Dermis microvascular lymphatic vessel endothelial cell (primary cell): ENCODE measurements around the gene PDE4D. TPM values are rescaled to one million over a fixed set of nuclear protein-coding genes. Genes with fewer than 3 reads are reported as not detected.

Source experiments
- DNase-seq, 2 donors: peaks; one replicate each; pipeline versions ENCODE4 v3.0.0 to v3.0.0-alpha.2; 2010; ENCODE audit warnings: low read depth in 2 of 2
- total RNA-seq: library from RNA; depleted of rRNA; stranded (reverse); fragments of >200 nt; gene quantifications from 2 replicates; pipeline ENCODE4 v1.2.1, GENCODE V29; 2014

Gene PDE4D
- total RNA-seq, 1 donor from 2014 or later = 22.1 TPM

GRCh38 chr5:59126016-59126707, 767.4 kb downstream of the PDE4D start:
- no peak for DNase-seq

GRCh38 chr5:59125011-59125961, 768.2 kb downstream of the PDE4D start:
- peak in 1 of 2 donors; percentile 30 for DNase-seq

GRCh38 chr5:59123595-59124561, 769.6 kb downstream of the PDE4D start:
- DNase-seq = no peak

- no peak for DNase-seq
These were observed 774.0 kb downstream of the PDE4D start for GRCh38 chr5:59119480-59119879.

GRCh38 chr5:59117320-59117719, 776.2 kb downstream of the PDE4D start:
- DNase-seq = no peak

- DNase-seq = no peak
These were observed 777.2 kb downstream of the PDE4D start for GRCh38 chr5:59116231-59116865.

- DNase-seq = no peak
These were observed 778.2 kb downstream of the PDE4D start for GRCh38 chr5:59115345-59115744.

- no peak for DNase-seq
These were observed 784.1 kb downstream of the PDE4D start for GRCh38 chr5:59109383-59109782.

- no peak for DNase-seq
These were observed 785.8 kb downstream of the PDE4D start for GRCh38 chr5:59107692-59108091.

- no peak for DNase-seq
These were observed 789.0 kb downstream of the PDE4D start for GRCh38 chr5:59104400-59105127.

GRCh38 chr5:59103303-59103702, 790.2 kb downstream of the PDE4D start:
- DNase-seq = no peak

GRCh38 chr5:59102437-59102836, 791.1 kb downstream of the PDE4D start:
- no peak for DNase-seq

GRCh38 chr5:59100875-59101274, 792.7 kb downstream of the PDE4D start:
- no peak for DNase-seq

GRCh38 chr5:59099995-59100345, 793.6 kb downstream of the PDE4D start:
- DNase-seq = no peak

GRCh38 chr5:59099270-59099994, 794.1 kb downstream of the PDE4D start:
- DNase-seq = peak in 1 of 2 donors; percentile 58

- DNase-seq = no peak
These were observed 794.8 kb downstream of the PDE4D start for GRCh38 chr5:59098743-59099142.

GRCh38 chr5:59097712-59098111, 795.8 kb downstream of the PDE4D start:
- no peak for DNase-seq

- DNase-seq = no peak
These were observed 796.4 kb downstream of the PDE4D start for GRCh38 chr5:59097116-59097515.

- no peak for DNase-seq
These were observed 798.0 kb downstream of the PDE4D start for GRCh38 chr5:59095480-59095879.

- no peak for DNase-seq
These were observed 798.7 kb downstream of the PDE4D start for GRCh38 chr5:59094864-59095263.
